ENCODE results near the gene CRIP1.

DNA sequence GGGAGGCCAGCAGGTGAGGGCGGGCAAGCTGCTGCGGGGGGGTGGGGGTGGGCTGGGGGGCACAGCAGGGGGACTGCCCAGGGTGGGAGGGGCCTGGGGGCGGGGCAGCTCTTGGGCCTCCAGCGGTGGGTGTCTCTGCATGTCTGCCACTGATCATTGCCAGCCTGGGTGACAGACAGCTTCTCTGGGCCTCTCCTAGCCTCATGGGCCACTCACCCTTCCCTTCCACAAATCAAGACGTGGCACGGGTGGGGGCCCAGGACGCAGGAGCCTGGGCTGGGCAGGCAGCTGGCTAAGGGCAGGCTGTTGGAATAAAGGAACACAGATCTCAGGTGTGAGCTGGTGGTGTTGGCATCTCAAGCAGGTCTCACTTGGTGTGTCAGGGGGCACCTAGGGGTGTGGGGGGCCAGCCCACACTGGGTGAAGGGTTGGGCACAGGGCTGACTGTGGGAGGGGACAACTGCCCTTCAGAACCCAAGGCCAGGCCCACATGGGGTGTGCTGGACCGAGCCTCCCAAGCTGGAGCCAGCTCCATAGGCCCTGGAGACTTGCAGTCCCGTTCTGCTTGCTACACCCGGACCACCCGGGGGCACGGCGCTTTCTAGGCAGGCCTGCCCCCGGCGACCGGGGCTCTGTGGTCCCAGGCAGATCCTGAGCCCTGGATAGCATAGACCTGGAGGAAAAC lies 7.4 kb downstream of the CRIP1 start:
- TF ChIP-seq, protein P1, sequence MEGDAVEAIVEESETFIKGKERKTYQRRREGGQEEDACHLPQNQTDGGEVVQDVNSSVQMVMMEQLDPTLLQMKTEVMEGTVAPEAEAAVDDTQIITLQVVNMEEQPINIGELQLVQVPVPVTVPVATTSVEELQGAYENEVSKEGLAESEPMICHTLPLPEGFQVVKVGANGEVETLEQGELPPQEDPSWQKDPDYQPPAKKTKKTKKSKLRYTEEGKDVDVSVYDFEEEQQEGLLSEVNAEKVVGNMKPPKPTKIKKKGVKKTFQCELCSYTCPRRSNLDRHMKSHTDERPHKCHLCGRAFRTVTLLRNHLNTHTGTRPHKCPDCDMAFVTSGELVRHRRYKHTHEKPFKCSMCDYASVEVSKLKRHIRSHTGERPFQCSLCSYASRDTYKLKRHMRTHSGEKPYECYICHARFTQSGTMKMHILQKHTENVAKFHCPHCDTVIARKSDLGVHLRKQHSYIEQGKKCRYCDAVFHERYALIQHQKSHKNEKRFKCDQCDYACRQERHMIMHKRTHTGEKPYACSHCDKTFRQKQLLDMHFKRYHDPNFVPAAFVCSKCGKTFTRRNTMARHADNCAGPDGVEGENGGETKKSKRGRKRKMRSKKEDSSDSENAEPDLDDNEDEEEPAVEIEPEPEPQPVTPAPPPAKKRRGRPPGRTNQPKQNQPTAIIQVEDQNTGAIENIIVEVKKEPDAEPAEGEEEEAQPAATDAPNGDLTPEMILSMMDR (conservative IDR thresholded peaks at IDR 0.05; ENCODE audit: low read length): no peak
- TF ChIP-seq EZH2phosphoT487 (IDR thresholded peaks at IDR 0.05; ENCODE audit: borderline replicate concordance): no peak
